T-helper 2 cell treated with Interferon-gamma antibody and Interleukin-4, amounts not matched to agents 100 ng/mL and 5 ng/mL, for 36 hours (primary cell): ENCODE measurements around the gene BLOC1S1. TPM values are rescaled to one million over a fixed set of nuclear protein-coding genes. Genes with fewer than 3 reads are reported as not detected.

Experiments used
- intact Hi-C: fragments of 100-400 bp; cut with micrococcal nuclease; formaldehyde crosslinking; loops from one replicate; pipeline ENCODE4 v1.15.1; 2023
- total RNA-seq: library from RNA; stranded (reverse); gene quantifications from 2 replicates; pipeline ENCODE4 v1.2.3, GENCODE V29; 2022

BLOC1S1 gene
- total RNA-seq, 1 donor from 2014 or later: 118 TPM

- intact Hi-C loops: no loop called here
Measured at GRCh38 chr12:55708695-55709233, 7.1 kb upstream of the BLOC1S1 start.

DNA sequence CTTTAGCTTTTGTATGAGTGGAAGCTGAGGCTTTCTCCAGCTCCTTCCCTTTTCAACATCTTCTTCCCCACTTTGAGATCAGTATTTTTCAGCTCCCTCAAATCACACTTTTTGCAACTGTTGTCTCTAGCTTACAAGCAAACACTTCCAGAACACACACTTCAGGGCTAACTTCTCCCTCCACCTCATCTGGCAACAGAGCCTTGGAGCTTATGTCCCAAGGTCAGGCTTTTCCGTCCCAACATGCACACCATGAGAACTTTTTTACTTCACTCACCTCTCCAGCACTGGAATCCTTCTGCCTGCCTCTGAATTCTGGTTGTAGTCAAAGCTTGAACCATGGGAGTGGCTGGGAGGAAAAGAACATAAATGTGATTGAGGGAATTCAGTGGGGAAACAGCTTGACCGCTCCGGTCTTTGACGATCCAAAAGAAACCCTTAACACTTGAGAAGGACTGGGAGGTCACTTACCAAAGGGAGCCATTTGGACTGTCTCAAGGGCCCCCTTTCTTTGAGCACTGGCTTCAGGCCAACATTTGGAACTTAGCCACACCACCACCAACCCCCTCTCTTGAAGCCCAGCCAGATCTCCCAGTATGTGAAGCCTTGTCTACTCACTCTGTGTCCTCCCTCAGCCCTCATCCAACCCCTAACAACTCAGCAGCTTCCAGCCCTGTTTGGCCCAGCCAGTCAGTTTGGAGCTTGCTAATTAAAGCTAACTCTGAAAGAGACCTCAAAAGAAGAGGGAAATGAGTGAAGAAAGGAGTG lies 3.9 kb upstream of the BLOC1S1 start:
- intact Hi-C loops: no loop called here

GRCh38 chr12:55712700-55713415 lies 3.0 kb upstream of the BLOC1S1 start:
- intact Hi-C loops: no loop called here

DNA sequence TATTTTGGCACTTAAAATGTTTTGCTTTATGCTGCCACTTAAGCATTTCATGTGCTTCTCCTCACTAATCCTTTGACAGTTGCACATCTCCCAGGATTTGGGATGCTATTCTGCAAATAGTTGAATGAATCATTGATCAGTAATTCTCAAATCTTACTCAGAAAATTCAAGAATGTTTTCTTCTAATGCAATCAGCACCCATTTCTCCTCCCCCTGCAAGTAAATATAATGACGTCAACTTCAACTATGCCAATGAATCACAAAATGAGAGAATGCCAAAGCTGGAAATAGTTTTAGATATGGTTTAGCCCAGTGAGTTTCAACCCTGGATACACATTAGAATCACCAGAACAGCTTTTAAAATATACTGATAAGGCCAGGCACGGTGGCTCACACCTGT lies 2.1 kb upstream of the BLOC1S1 start:
- intact Hi-C loops: no loop called here

GRCh38 chr12:55715169-55715764 lies 579 bp upstream of the BLOC1S1 start:
- intact Hi-C loops: loop anchor here (5.0 kb wide), 1 partner anchor 972 kb away; the partner anchor contains the start of gene PTGES3

DNA sequence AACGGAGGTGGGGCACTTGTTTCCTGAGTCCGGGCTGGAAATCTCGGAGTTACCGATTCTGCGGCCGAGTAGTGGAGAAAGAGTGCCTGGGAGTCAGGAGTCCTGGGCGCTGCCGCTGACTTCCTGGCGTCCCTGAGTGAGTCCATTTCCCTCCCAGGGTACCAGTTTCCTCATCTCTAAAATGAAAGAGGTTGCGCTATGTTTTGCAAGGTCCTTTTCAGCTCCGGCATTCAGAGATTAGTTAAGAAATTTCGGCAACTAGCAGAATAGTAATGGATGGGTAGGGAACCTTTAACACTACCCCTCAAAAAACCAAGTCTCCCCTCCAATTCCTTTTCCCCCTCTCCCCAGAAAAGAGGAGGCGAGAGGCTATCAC lies 724 bp downstream of the BLOC1S1 start:
- intact Hi-C loops: loop anchor here (1.0 to 5.0 kb wide), 4 partner anchors 13 to 971 kb away; partner anchors contain the start of genes CD63, PTGES3 and SARNP

DNA sequence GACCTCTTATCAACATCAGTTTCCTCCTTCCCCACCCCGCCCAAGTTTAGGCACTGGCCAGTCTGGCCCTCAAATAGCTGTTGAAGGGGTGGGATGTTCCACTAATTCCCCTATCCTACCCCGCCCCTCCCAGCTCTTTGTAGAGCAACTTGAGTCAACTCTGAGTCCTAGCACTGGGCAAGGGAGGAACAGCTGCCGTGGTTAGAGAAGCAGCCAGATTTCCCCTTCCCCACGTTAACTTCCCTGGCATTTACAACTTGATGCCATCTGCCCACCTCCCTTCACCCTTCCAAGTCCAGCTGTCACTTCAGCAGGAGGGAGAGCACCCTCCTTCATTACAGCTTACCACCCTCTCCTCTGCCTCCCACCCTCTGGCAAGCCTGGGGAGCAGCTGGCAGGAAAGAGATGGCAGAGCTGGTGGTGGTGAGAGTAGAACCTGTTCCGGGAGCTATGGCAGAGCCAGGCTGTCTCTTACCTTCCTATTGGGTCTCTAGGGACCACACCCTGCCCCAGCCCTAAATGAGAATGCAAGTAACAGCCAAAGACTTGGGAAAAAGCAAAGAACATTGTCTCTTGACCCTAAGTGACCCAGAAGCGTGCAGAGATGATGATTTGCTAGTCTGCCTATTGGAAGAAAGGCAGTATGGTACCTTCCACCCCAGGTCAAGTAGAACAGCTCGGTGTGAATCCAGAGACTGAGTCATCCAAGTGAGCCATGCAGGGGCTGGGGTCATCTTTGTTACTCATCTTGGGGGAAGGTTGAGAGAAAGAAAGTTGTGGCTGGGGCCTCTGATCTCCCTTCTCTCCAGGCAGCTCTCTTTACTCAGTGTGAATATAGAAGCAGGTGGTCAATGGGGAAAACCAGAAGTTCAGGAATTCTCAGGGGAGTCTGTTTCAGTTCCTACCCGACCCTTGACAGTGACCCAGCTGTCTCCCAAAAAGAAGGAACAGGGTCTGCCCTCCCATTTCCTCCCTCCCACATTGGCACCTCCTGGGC lies 1.5 kb downstream of the BLOC1S1 start:
- intact Hi-C loops: loop anchor here (2.0 to 5.0 kb wide), 2 partner anchors 211 to 970 kb away; partner anchors contain the start of gene PTGES3

- intact Hi-C loops: loop anchor here (5.0 kb wide), 1 partner anchor 969 kb away; the partner anchor contains the start of gene PTGES3
Measured at GRCh38 chr12:55718015-55718414, 2.2 kb downstream of the BLOC1S1 start.

DNA sequence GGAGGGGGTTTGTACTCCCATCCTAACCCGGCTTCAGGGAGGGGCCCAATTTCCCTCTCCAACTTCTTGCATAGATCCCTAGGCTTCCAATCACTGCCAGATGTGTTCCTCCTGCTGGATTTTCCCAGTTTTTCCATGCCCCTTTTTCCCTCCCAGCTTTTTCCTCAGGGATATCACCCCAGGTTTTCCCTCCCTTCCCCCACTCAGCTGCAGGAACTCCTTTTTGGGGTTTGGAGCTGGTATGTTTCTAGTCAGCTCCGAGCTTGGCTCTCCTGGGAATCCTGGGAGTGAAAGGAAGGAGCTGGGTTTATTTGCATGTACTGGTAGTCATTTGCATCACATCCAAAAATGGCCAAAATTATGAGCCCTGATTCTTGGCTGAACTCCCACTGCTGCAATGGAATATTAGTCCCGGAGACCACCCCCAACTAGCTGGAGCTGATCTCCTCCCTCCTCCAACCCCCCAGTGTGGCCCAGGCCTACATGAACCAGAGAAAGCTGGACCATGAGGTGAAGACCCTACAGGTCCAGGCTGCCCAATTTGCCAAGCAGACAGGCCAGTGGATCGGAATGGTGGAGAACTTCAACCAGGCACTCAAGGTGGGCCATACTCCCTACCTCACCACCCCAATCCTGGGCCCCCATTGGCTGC lies 2.9 kb downstream of the BLOC1S1 start:
- intact Hi-C loops: loop anchor here (5.0 kb wide), 1 partner anchor 969 kb away; the partner anchor contains the start of gene PTGES3

GRCh38 chr12:55719371-55719770 lies 3.5 kb downstream of the BLOC1S1 start:
- intact Hi-C loops: loop anchor here (5.0 kb wide), 1 partner anchor 968 kb away; the partner anchor contains the start of gene PTGES3

DNA sequence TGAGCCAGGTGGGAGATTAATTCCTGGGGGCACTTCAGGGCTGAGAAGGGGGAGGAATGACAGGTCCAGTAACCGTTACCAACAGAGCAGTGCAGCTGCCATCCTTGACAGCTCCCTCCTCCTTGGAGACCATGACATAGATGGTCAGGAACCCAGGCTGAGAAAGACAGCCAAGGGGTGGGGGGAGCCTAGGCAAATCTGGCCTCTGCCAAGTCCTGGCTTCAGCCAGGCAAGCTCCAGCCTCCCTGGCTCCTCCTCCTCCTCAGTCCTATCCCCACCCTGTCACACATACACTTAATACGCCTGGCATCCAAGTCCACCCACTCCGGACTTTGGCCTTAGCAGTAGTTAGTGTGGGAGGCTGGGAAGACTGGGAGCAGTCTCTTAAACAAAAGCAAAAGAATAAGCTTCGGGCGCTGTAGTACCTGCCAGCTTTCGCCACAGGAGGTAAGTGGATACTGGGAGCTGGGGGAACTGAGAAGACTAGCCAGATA lies 4.3 kb downstream of the BLOC1S1 start, which contains the start of gene RDH5:
Gene RDH5 (plus strand): TSS at position 323 of the 494 bp plus-strand sequence. CDS start 792 bp downstream, outside the sequence.
- intact Hi-C loops: no loop called here

- intact Hi-C loops: no loop called here
Measured at GRCh38 chr12:55720894-55721444, 5.1 kb downstream of the BLOC1S1 start.

DNA sequence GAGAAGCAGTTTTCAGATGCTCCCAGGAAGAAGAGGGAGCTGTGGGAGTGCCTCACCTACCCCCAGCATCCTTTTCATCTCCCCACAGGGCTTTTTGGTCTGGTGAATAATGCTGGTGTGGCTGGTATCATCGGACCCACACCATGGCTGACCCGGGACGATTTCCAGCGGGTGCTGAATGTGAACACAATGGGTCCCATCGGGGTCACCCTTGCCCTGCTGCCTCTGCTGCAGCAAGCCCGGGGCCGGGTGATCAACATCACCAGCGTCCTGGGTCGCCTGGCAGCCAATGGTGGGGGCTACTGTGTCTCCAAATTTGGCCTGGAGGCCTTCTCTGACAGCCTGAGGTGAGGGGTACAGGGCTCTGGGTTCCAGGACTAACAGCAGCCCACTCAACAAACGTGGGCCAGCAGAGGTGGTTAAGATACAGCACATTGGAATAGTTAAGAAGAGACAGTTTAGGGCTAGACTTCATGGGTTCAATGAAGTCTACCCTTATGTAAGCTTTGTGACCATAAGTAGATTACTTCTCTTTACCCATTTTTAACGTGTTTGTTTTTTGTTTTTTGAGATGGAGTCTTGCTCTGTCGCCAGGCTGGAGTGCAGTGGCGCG lies 5.9 kb downstream of the BLOC1S1 start:
- intact Hi-C loops: no loop called here

DNA sequence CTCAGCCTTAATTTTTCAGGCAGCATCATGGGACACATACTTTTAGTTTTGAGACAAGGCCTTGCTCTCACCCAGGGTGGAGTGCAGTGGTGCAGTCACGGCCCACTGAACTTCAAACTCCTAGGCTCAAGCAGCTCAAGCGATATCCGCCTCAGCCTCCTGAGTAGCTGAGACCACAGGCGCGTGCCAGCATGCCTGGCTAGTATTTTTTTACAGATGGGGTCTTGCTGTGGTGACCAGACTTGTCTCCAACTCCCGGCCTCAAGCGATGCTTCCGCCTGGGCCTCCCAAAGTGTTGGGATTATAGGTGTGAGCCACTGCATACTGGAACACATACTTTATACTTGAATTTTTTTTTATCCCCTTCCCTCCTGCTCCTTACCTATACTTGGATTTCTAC lies 7.1 kb downstream of the BLOC1S1 start:
- intact Hi-C loops: no loop called here

DNA sequence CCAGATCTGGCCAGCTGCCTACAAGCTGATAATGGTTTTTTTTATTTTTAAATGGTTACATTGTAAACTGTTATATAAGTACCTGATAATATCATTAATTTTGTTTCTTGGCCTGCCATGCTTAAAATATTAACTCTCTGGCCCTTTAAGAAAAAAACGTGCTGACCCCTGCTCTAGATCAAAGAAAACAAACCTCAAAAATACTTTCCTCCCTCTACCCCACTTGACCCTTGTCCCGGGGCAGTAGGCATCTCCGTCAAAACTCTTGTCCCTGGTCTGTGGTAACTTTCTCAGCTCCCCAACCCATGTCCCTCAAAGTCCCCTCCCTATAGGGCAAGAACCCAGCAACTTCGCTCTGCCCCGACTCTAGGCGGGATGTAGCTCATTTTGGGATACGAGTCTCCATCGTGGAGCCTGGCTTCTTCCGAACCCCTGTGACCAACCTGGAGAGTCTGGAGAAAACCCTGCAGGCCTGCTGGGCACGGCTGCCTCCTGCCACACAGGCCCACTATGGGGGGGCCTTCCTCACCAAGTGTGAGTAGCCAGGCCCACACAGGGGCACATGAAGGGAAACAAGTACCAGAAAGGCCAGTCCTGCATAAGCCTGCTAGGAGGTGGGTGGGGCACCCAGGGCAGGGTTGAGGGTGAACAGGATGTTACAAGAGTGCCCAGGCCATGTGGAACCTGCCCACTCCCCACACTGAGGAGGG lies 7.8 kb downstream of the BLOC1S1 start:
- intact Hi-C loops: loop anchor here (1.0 kb wide), 1 partner anchor 14 kb away; no protein-coding TSS in a partner anchor

DNA sequence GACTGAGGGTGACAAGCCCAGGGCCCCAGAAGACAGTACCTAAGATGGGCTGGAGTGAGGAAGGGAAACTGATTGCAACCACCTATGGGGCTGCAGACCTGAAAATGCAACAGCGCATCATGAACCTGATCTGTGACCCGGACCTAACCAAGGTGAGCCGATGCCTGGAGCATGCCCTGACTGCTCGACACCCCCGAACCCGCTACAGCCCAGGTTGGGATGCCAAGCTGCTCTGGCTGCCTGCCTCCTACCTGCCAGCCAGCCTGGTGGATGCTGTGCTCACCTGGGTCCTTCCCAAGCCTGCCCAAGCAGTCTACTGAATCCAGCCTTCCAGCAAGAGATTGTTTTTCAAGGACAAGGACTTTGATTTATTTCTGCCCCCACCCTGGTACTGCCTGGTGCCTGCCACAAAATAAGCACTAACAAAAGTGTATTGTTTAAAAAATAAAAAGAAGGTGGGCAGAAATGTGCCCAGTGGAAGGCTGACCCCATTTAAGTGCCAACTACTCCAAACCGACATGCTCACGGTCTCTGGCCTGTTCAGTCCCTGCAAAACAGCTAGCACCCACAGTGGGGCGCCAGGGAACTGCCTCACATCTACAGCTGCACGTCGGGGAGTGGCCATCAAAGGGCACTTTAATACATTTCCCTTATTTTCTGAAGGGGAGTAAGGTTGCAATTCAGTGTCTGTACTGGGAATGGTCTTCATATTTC lies 8.5 kb downstream of the BLOC1S1 start:
- intact Hi-C loops: loop anchor here (1.0 kb wide), 1 partner anchor 13 kb away; no protein-coding TSS in a partner anchor

DNA sequence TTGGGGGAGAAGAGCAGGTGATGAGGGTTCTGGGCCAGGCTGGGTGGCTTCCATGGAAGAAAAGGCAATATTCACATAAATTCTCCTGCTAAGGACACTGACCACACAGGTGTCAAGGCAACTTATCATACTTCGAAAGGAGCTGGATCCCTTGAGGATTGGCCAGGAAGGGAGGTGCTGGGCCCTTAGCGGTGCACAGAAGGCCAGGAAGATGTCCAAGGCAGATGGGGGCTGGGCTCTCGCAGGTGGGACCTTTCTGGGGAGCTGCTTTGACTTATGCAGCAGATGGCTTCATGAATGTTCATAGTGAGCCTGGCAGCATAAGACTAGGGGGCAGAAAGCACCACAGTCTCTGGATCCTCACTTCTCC lies 9.1 kb downstream of the BLOC1S1 start:
- intact Hi-C loops: loop anchor here (1.0 kb wide), 1 partner anchor 12 kb away; no protein-coding TSS in a partner anchor
